HG02884 (cell line): ENCODE data around the gene NXF3.
"Not testable (repeated sequence)": the region's sequence is repeated elsewhere in the genome, so short reads cannot be mapped to it uniquely, and the experiment has no call there.

Experiments
- ATAC-seq: cut with Tn5 transposase; IDR thresholded peaks from one replicate; pipeline ENCODE4 v1.9.1; 2021; ENCODE audit warnings: mild to moderate bottlenecking, moderate library complexity; ENCODE audit not compliant: unreplicated experiment

Gene NXF3

GRCh38 chrX:103092942-103093341 lies at the start of gene NXF3:
TSS of gene NXF3 (minus strand) at chrX:103093143. CDS start at chrX:103093023, 120 bp downstream.
- no peak for ATAC-seq

- not testable (repeated sequence) for ATAC-seq
These were observed 43.6 kb upstream of the NXF3 start for GRCh38 chrX:103136528-103136927.

GRCh38 chrX:103124284-103124683 lies 31.3 kb upstream of the NXF3 start:
- no peak for ATAC-seq

- ATAC-seq: no peak
These were observed 27.8 kb upstream of the NXF3 start for GRCh38 chrX:103120748-103121147.

- ATAC-seq: not testable (repeated sequence)
These were observed 24.0 kb upstream of the NXF3 start for GRCh38 chrX:103116970-103117369.

GRCh38 chrX:103109497-103109896 lies 16.6 kb upstream of the NXF3 start:
- not testable (repeated sequence) for ATAC-seq

- ATAC-seq: no peak
These were observed 14.9 kb upstream of the NXF3 start for GRCh38 chrX:103107836-103108235.

GRCh38 chrX:103107227-103107737 lies 14.3 kb upstream of the NXF3 start:
- not testable (repeated sequence) for ATAC-seq

GRCh38 chrX:103104370-103104769 lies 11.4 kb upstream of the NXF3 start:
- not testable (repeated sequence) for ATAC-seq

GRCh38 chrX:103103866-103104265 lies 10.9 kb upstream of the NXF3 start:
- not testable (repeated sequence) for ATAC-seq

GRCh38 chrX:103101299-103102042 lies 8.5 kb upstream of the NXF3 start:
- ATAC-seq: no peak

GRCh38 chrX:103100484-103100883 lies 7.5 kb upstream of the NXF3 start:
- ATAC-seq: no peak

GRCh38 chrX:103099691-103100090 lies 6.7 kb upstream of the NXF3 start:
- ATAC-seq: no peak

GRCh38 chrX:103098488-103098887 lies 5.5 kb upstream of the NXF3 start:
- no peak for ATAC-seq

- no peak for ATAC-seq
These were observed 11.9 kb downstream of the NXF3 start for GRCh38 chrX:103081051-103081450.

- no peak for ATAC-seq
These were observed 19.5 kb downstream of the NXF3 start for GRCh38 chrX:103073467-103073866.

GRCh38 chrX:103066606-103067005 lies 26.3 kb downstream of the NXF3 start:
- ATAC-seq: no peak

GRCh38 chrX:103063918-103064434 lies 29.0 kb downstream of the NXF3 start, which contains the start of gene BEX1:
TSS of gene BEX1 (minus strand) at chrX:103064171. CDS start at chrX:103063274, 897 bp downstream.
- ATAC-seq: no peak

- no peak for ATAC-seq
These were observed 29.6 kb downstream of the NXF3 start for GRCh38 chrX:103063191-103063845.

- no peak for ATAC-seq
These were observed 31.5 kb downstream of the NXF3 start for GRCh38 chrX:103061486-103061885.

- ATAC-seq: no peak
These were observed 36.0 kb downstream of the NXF3 start for GRCh38 chrX:103056902-103057301.

- no peak for ATAC-seq
These were observed 40.3 kb downstream of the NXF3 start for GRCh38 chrX:103052625-103053024.
